K562 (cell line): ENCODE data around the gene ZFYVE19. TPM values are rescaled to one million over a fixed set of nuclear protein-coding genes. Genes with fewer than 3 reads are reported as not detected.

Source experiments
- ATF1 ChIP-seq, 2 experiments: fragments of 450-650 bp in 1 of 2; IDR thresholded peaks; 2 replicates each; pipeline ENCODE4 v1.6.1; 2016; ENCODE audit warnings: missing compliant biosample characterization in 1 of 2, missing genetic modification characterization in 1 of 2
- CC2D1A ChIP-seq: fragments of 450-650 bp; IDR thresholded peaks from 2 replicates; pipeline ENCODE4 v1.6.1; 2017; ENCODE audit warnings: mild to moderate bottlenecking
- CREB1 ChIP-seq, 2 experiments: sonication (generic) in 1 of 2; formaldehyde crosslinking in 1 of 2; IDR thresholded peaks; 2 replicates each; pipeline versions ENCODE4 v1.6.1 to v1.8.0; 2012 to 2022; ENCODE audit warnings: inconsistent platforms in 1 of 2, mild to moderate bottlenecking in 1 of 2, missing genetic modification reagents in 1 of 2, moderate library complexity in 1 of 2
- CTBP1 ChIP-seq: fragments of 450-650 bp; IDR thresholded peaks from 2 replicates; pipeline ENCODE4 v1.6.1; 2016; ENCODE audit warnings: borderline replicate concordance
- DDX20 ChIP-seq: fragments of 450-650 bp; IDR thresholded peaks from 2 replicates; pipeline ENCODE4 v1.6.1; 2016; ENCODE audit warnings: missing genetic modification characterization, low read depth, mild to moderate bottlenecking, missing compliant biosample characterization, moderate library complexity
- EP400 ChIP-seq: fragments of 450-650 bp; IDR thresholded peaks from 2 replicates; pipeline ENCODE4 v1.6.1; 2017; ENCODE audit warnings: antibody characterized with exemption, mild to moderate bottlenecking, moderate library complexity
- HMGN3 ChIP-seq: IDR thresholded peaks from 2 replicates; pipeline ENCODE4 v1.6.1; 2011; ENCODE audit warnings: borderline replicate concordance, low read depth, mild to moderate bottlenecking, mixed read lengths, low read length; ENCODE audit not compliant: insufficient read length; ENCODE audit errors: extremely low read depth
- KDM2B ChIP-seq: fragments of 250-450 bp; sonication (Bioruptor Pico); IDR thresholded peaks from 2 replicates; pipeline ENCODE4 v1.8.0; 2021; ENCODE audit warnings: mild to moderate bottlenecking, moderate library complexity
- L3MBTL2 ChIP-seq: fragments of 450-650 bp; IDR thresholded peaks from 2 replicates; pipeline ENCODE4 v1.6.1; 2016; ENCODE audit warnings: mild to moderate bottlenecking, moderate library complexity
- MEF2D ChIP-seq: conservative IDR thresholded peaks from 2 replicates; pipeline ENCODE4 v1.6.1; 2016; ENCODE audit warnings: low read depth, missing genetic modification characterization, missing compliant biosample characterization
- MEIS2 ChIP-seq: fragments of 450-650 bp; IDR thresholded peaks from 2 replicates; pipeline ENCODE4 v1.6.1; 2014; ENCODE audit warnings: mild to moderate bottlenecking; ENCODE audit not compliant: partially characterized antibody
- MTA2 ChIP-seq: fragments of 450-650 bp; IDR thresholded peaks from 2 replicates; pipeline ENCODE4 v1.6.1; 2016; ENCODE audit warnings: low read depth
- MTA3 ChIP-seq: fragments of 450-650 bp; formaldehyde crosslinking; IDR thresholded peaks from 2 replicates; pipeline ENCODE4 v1.6.1; 2017; ENCODE audit warnings: mild to moderate bottlenecking, borderline replicate concordance
- MYNN ChIP-seq, 2 experiments: sonication (generic); formaldehyde crosslinking in 1 of 2; IDR thresholded peaks; 2 replicates each; pipeline versions ENCODE4 v1.5.0 to v1.6.1; 2016 to 2020; ENCODE audit warnings: antibody characterized with exemption in 1 of 2, missing genetic modification reagents in 1 of 2
- NFXL1 ChIP-seq: fragments of 450-650 bp; formaldehyde crosslinking; IDR thresholded peaks from 2 replicates; pipeline ENCODE4 v1.4.0; 2021; ENCODE audit warnings: mild to moderate bottlenecking
- NKRF ChIP-seq: fragments of 450-650 bp; IDR thresholded peaks from 2 replicates; pipeline ENCODE4 v1.6.1; 2016; ENCODE audit warnings: borderline replicate concordance
- NRF1 ChIP-seq, 2 experiments: fragments of 450-650 bp; IDR thresholded peaks in 1 of 2; conservative IDR thresholded peaks in 1 of 2; 2 replicates each; pipeline ENCODE4 v1.6.1; 2014; ENCODE audit warnings: mild to moderate bottlenecking in 2 of 2
- RB1 ChIP-seq: fragments of 450-650 bp; IDR thresholded peaks from 2 replicates; pipeline ENCODE4 v1.6.1; 2017; ENCODE audit warnings: low read depth, mild to moderate bottlenecking
- SMAD3 ChIP-seq: fragments of 450-650 bp; formaldehyde crosslinking; conservative IDR thresholded peaks from 2 replicates; pipeline ENCODE4 v1.4.0; 2020; ENCODE audit warnings: mild to moderate bottlenecking
- SMARCC2 ChIP-seq: fragments of 450-650 bp; IDR thresholded peaks from 2 replicates; pipeline ENCODE4 v1.6.1; 2017; ENCODE audit warnings: antibody characterized with exemption, moderate library complexity, mild to moderate bottlenecking, low read depth
- TAL1 ChIP-seq: fragments of 450-650 bp; IDR thresholded peaks from 2 replicates; pipeline ENCODE4 v1.6.1; 2016; ENCODE audit warnings: mild to moderate bottlenecking
- TBL1XR1 ChIP-seq, 2 experiments: IDR thresholded peaks; 2 replicates each; pipeline ENCODE4 v1.6.1; 2012; ENCODE audit warnings: improper control_type of control experiment in 2 of 2, low read length in 2 of 2, mild to moderate bottlenecking in 1 of 2
- TCF7L2 ChIP-seq: fragments of 150-350 bp; IDR thresholded peaks from 2 replicates; pipeline ENCODE4 v1.6.1; 2016; ENCODE audit warnings: low read depth, mild to moderate bottlenecking, low read length, moderate library complexity
- VEZF1 ChIP-seq: fragments of 200-800 bp; sonication (Bioruptor generic); IDR thresholded peaks from 2 replicates; pipeline ENCODE4 v1.6.1; 2017; ENCODE audit warnings: missing genetic modification characterization, missing compliant biosample characterization
- ZNF12 ChIP-seq: sonication (generic); formaldehyde crosslinking; IDR thresholded peaks from 2 replicates; pipeline ENCODE4 v1.4.0; 2020; ENCODE audit warnings: mild to moderate bottlenecking, missing genetic modification reagents
- ZNF121 ChIP-seq: sonication (generic); formaldehyde crosslinking; conservative IDR thresholded peaks from 2 replicates; pipeline ENCODE4 v1.8.0; 2022; ENCODE audit warnings: missing genetic modification reagents
- ZNF224 ChIP-seq: sonication (generic); formaldehyde crosslinking; IDR thresholded peaks from 2 replicates; pipeline ENCODE4 v1.8.0; 2022; ENCODE audit warnings: mild to moderate bottlenecking, missing genetic modification reagents
- polyA plus RNA-seq, 8 experiments: library from polyadenylated mRNA; depleted of rRNA in 4 of 8; stranded (reverse) in 5 of 8; unstranded in 3 of 8; fragments of >200 nt; fragmentation: Nextera tagmentation in 2 of 8; fragmentation: Illumina TruSeq in 1 of 8; extraction: Ambion mirVana in 2 of 8; extraction: Trizol in 1 of 8; gene quantifications; 2 replicates each; pipeline versions ENCODE4 v1.2.1 to v1.2.3, GENCODE V29; 2011 to 2014; ENCODE audit warnings: inconsistent platforms in 1 of 8, missing spikeins in 1 of 8
- total RNA-seq, 7 experiments: library from RNA; depleted of rRNA in 6 of 7; stranded (reverse); fragments of >200 nt in 6 of 7; fragmentation: Illumina TruSeq in 2 of 7; extraction: Trizol in 2 of 7; gene quantifications; 2 replicates each; pipeline versions ENCODE4 v1.2.1 to v1.2.3, GENCODE V29; 2011 to 2021; ENCODE audit warnings: low replicate concordance in 1 of 7

The ZFYVE19 gene
- total and polyA plus RNA-seq, 9 of the 15 experiments (the other 6 are each of a cell fraction or from before 2014, with no cell fraction given): 1.5 to 36.8 (median 19.9) TPM

- TF ChIP-seq L3MBTL2 (no peak; the same call in 1 of the 2 replicates), SMAD3 (CRISPR knock-in tag) (peak; percentile 53; the same call in 1 of the 2 replicates), EP400 (0 out of 2 replicates have a peak, but pooled peaks have one; percentile 19), MEIS2 (peak; percentile 80), MTA3 (peak; percentile 81; the same call in 1 of the 2 replicates), TBL1XR1 (IDR thresholded peaks at IDR 0.05; ENCODE audit: low read length in 2 of 2) (peak in 1 of 2 experiments; percentile 92; a peak in 2 of 4 replicates), MEF2D (tag) (peak; percentile 76), ZNF121 (CRISPR knock-in tag) (no peak), HMGN3 (peak; percentile 55), MYNN (IDR thresholded peaks at IDR 0.05) (peak; percentile 52; the same call in 1 of the 2 replicates), MYNN (CRISPR knock-in tag; IDR thresholded peaks at IDR 0.05) (no peak), RB1 (peak; percentile 45; the same call in 1 of the 2 replicates), VEZF1 (CRISPR knock-in tag) (peak; percentile 40; the same call in 1 of the 2 replicates), TAL1 (peak; percentile 99), ZNF12 (CRISPR knock-in tag) (no peak), CTBP1 (peak; percentile 99), CC2D1A (peak; percentile 77; the same call in 1 of the 2 replicates), NFXL1 (no peak), TCF7L2 (no peak), KDM2B (CRISPR knock-in tag) (no peak), ZNF224 (no peak), CREB1 (IDR thresholded peaks at IDR 0.05) (no peak), CREB1 (CRISPR knock-in tag; IDR thresholded peaks at IDR 0.05) (no peak), ATF1 (CRISPR knock-in tag; IDR thresholded peaks at IDR 0.05) (no peak), ATF1 (tag; IDR thresholded peaks at IDR 0.05) (peak; percentile 16; the same call in 1 of the 2 replicates), NKRF (no peak), NRF1 (conservative IDR thresholded peaks at IDR 0.05 in 1 of 2, IDR thresholded peaks at IDR 0.05 in 1 of 2) (no peak), DDX20 (tag) (0 out of 2 replicates have a peak, but pooled peaks have one; percentile 29), SMARCC2 (peak; percentile 95), MTA2 (peak; percentile 99)
Measured at GRCh38 chr15:40825661-40826422, 19.0 kb downstream of the ZFYVE19 start (continued).
